OCI-LY1 (cell line): ENCODE measurements around the gene C16orf74.

Experiments used
- CTCF ChIP-seq: fragments of 200-600 bp; sonication (generic), shearing (Covaris generic); IDR thresholded peaks from 2 replicates; pipeline ENCODE4 v1.5.1; 2017; ENCODE audit warnings: mild to moderate bottlenecking, antibody characterized with exemption, low read length, moderate library complexity, mixed read lengths
- EZH2 ChIP-seq: fragments of 200-600 bp; sonication (generic), shearing (Covaris generic); IDR thresholded peaks from 2 replicates; pipeline ENCODE4 v1.8.0; 2017; ENCODE audit warnings: borderline replicate concordance, mixed run types, mild to moderate bottlenecking, antibody characterized with exemption, low read length, moderate library complexity, mixed read lengths

GRCh38 chr16:85663891-85664321 lies 87.0 kb downstream of the C16orf74 start:
- TF ChIP-seq CTCF (no peak), EZH2 (no peak)
